Measurements from ENCODE around the gene ZNF18.

DNA sequence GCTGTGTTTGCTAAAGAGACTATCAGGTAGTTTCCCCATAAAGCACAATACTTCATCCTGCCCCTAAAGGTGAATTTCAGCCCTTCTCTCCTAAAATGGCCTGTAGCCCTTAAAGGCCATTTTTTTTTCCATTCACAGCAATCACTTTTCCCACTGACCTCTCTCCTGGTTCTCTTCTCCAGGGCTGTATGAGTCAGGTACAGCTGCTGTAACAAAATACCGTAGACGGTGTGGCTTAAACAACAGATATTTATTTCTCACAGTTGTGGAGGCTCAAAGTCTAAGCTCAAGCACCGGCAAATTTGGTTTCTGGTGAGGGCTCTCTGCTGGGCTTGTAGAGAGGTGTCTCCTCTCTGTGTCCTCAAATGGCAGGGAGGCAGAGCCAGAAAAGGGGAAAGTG lies 44.7 kb downstream of the ZNF18 start:
- TF ChIP-seq CTCF (conservative IDR thresholded peaks at IDR 0.05; ENCODE audit: low read depth, low read length) = no peak
- no peak for TF ChIP-seq POLR2A (IDR thresholded peaks at IDR 0.05; ENCODE audit: low read depth, low read length)
- no peak for TF ChIP-seq USF2 (IDR thresholded peaks at IDR 0.05; ENCODE audit: low read depth, low read length)
- no peak for TF ChIP-seq RAD21 (IDR thresholded peaks at IDR 0.05; ENCODE audit: low read length)
- no peak for TF ChIP-seq RCOR1 (IDR thresholded peaks at IDR 0.05; ENCODE audit: insufficient replicate concordance, low read length)
- TF ChIP-seq RFX5 (IDR thresholded peaks at IDR 0.05; ENCODE audit: low read depth, low read length) = no peak
- TF ChIP-seq SMC3 (IDR thresholded peaks at IDR 0.05; ENCODE audit: low read depth, low read length) = no peak
- no peak for TF ChIP-seq CHD1 (IDR thresholded peaks at IDR 0.05; ENCODE audit: low read depth, low read length)
- no peak for TF ChIP-seq CEBPB (IDR thresholded peaks at IDR 0.05; ENCODE audit: low read depth, low read length)
- no peak for TF ChIP-seq NFE2L2 (IDR thresholded peaks at IDR 0.05; ENCODE audit: low read depth, low read length)
- TF ChIP-seq MAZ (IDR thresholded peaks at IDR 0.05; ENCODE audit: borderline replicate concordance, low read depth, low read length) = no peak

Measured in IMR-90 (cell line).